ENCODE data around the gene ACOXL.

ACOXL gene

GRCh38 chr2:110866466-110866865 lies 134.1 kb downstream of the ACOXL start:
- no peak for TF ChIP-seq CTCF (IDR thresholded peaks at IDR 0.05; ENCODE audit: low read depth, low read length)
- H3K4me3 ChIP-seq (ENCODE audit: low read depth, low read length), result no peak overlapping the region

- TF ChIP-seq CTCF (IDR thresholded peaks at IDR 0.05; ENCODE audit: low read depth, low read length), result no peak
- H3K4me3 ChIP-seq (ENCODE audit: low read depth, low read length), result no peak overlapping the region
Measured at GRCh38 chr2:110867078-110867477, 134.7 kb downstream of the ACOXL start.

- no peak for TF ChIP-seq CTCF (IDR thresholded peaks at IDR 0.05; ENCODE audit: low read depth, low read length)
- H3K4me3 ChIP-seq (ENCODE audit: low read depth, low read length), result no peak overlapping the region
Measured at GRCh38 chr2:110868971-110869370, 136.6 kb downstream of the ACOXL start.

GRCh38 chr2:110869472-110870446 lies 137.4 kb downstream of the ACOXL start:
- TF ChIP-seq CTCF (IDR thresholded peaks at IDR 0.05; ENCODE audit: low read depth, low read length), result no peak
- H3K4me3 ChIP-seq (ENCODE audit: low read depth, low read length), result no peak overlapping the region

GRCh38 chr2:110870545-110870944 lies 138.2 kb downstream of the ACOXL start:
- H3K4me3 ChIP-seq (ENCODE audit: low read depth, low read length), result no peak overlapping the region
- TF ChIP-seq CTCF (IDR thresholded peaks at IDR 0.05; ENCODE audit: low read depth, low read length), result no peak

GRCh38 chr2:110871637-110872036 lies 139.3 kb downstream of the ACOXL start:
- H3K4me3 ChIP-seq (ENCODE audit: low read depth, low read length), result no peak overlapping the region
- no peak for TF ChIP-seq CTCF (IDR thresholded peaks at IDR 0.05; ENCODE audit: low read depth, low read length)

GRCh38 chr2:110872521-110872920 lies 140.1 kb downstream of the ACOXL start:
- H3K4me3 ChIP-seq (ENCODE audit: low read depth, low read length), result no peak overlapping the region
- TF ChIP-seq CTCF (IDR thresholded peaks at IDR 0.05; ENCODE audit: low read depth, low read length), result no peak

Data from WI38 (cell line).